Endodermal cell (in vitro differentiated cells): Measurements from ENCODE around the gene CAMKMT. TPM values are rescaled to one million over a fixed set of nuclear protein-coding genes. Genes with fewer than 3 reads are reported as not detected.

Source experiments
- DNase-seq: peaks from one replicate; pipeline ENCODE4 v3.0.0-alpha.2; 2017
- H3K27ac ChIP-seq: 2 replicates; pipeline ENCODE4 v1.5.1; 2013; ENCODE audit warnings: mild to moderate bottlenecking, low read depth, low read length, moderate library complexity
- H3K27me3 ChIP-seq: 2 replicates; pipeline ENCODE4 v1.6.1; 2013; ENCODE audit warnings: mild to moderate bottlenecking, low read length, moderate library complexity; ENCODE audit not compliant: insufficient read depth, control insufficient read depth, poor library complexity, severe bottlenecking
- H3K36me3 ChIP-seq: 2 replicates; pipeline ENCODE4 v1.7.0; 2013; ENCODE audit warnings: mild to moderate bottlenecking, low read length, moderate library complexity; ENCODE audit not compliant: control insufficient read depth, insufficient read depth
- H3K4me1 ChIP-seq: one replicate; pipeline ENCODE4 v1.7.0; 2013; ENCODE audit warnings: low read length; ENCODE audit not compliant: control insufficient read depth, insufficient read depth
- H3K4me3 ChIP-seq: 2 replicates; pipeline ENCODE4 v1.5.1; 2013; ENCODE audit warnings: mild to moderate bottlenecking, low read length, moderate library complexity
- H3K9ac ChIP-seq: 2 replicates; pipeline ENCODE4 v1.6.1; 2013; ENCODE audit warnings: mild to moderate bottlenecking, low read length, moderate library complexity; ENCODE audit not compliant: poor library complexity, severe bottlenecking; ENCODE audit errors: extremely low read depth
- H3K9me3 ChIP-seq: 2 replicates; pipeline ENCODE4 v1.6.1; 2013; ENCODE audit warnings: mild to moderate bottlenecking, low read length, moderate library complexity; ENCODE audit not compliant: control insufficient read depth
- H3K27ac Mint-ChIP-seq: 2 replicates; pipeline ENCODE4 v1.8.0; 2020; ENCODE audit warnings: mixed read lengths
- H3K27me3 Mint-ChIP-seq: 2 replicates; pipeline ENCODE4 v1.8.0; 2021; ENCODE audit warnings: mild to moderate bottlenecking, mixed read lengths; ENCODE audit not compliant: insufficient read depth
- H3K36me3 Mint-ChIP-seq: 2 replicates; pipeline ENCODE4 v1.8.0; 2020; ENCODE audit warnings: low read depth, mixed read lengths
- H3K4me1 Mint-ChIP-seq: 2 replicates; pipeline ENCODE4 v1.8.0; 2020; ENCODE audit warnings: mixed read lengths
- H3K4me3 Mint-ChIP-seq: 2 replicates; pipeline ENCODE4 v1.8.0; 2020; ENCODE audit warnings: mild to moderate bottlenecking, moderate library complexity, mixed read lengths
- H3K9me3 Mint-ChIP-seq: 2 replicates; pipeline ENCODE4 v1.8.0; 2020; ENCODE audit warnings: mild to moderate bottlenecking, mixed read lengths
- WGBS, 2 experiments: methylation state at CpG; one replicate each; pipeline versions ENCODE4 v1.1.5 to v1.1.7; 2013; ENCODE audit warnings: missing lambda C conversion rate in 2 of 2, mixed read lengths in 1 of 2; ENCODE audit not compliant: insufficient coverage in 1 of 2, insufficient read length in 1 of 2; 5-methylcytosine and 5-hydroxymethylcytosine counted together
- total RNA-seq, 2 donors: library from RNA; stranded (reverse); fragmentation: NEBNext Ultra II Directional in 1 of 2; extraction: Animal tissue kit (Norgen Biotek cat#: 25700) in 1 of 2; gene quantifications; 2 replicates in 1 of 2; 3 replicates in 1 of 2; pipeline ENCODE4 v1.2.1, GENCODE V29; 2021
- TF ChIP-seq, protein P1 (sequence below): fragments of 200-600 bp; sonication (generic); conservative IDR thresholded peaks from 2 replicates; pipeline ENCODE4 v1.5.0; 2021; ENCODE audit warnings: antibody characterized with exemption, mild to moderate bottlenecking

Gene CAMKMT
- total RNA-seq, 2 donors from 2014 or later: 31.4 to 57.5 TPM

DNA sequence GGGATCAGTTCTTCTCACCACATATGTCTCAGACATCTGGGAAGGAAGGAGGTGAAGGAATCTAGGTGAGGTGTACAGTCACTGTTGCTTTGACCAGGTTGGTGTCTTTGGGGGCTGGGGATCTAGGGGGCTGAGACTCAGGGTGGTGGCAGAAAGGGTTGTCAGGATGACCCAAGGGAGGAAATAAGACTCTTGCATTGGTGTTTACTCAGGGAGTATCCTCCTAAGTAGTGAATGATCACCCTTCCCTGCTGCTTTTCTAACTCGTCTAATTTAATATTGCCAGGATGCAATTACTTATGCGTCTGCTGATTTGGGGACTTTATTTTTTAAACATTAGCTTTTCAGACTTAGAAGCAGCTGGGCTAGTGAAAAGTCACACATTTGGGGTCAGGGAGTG, 451.9 kb downstream of the CAMKMT start:
- H3K27me3 Mint-ChIP-seq: peaks cover 34% of the 10 kb centered on the region
- H3K4me3 Mint-ChIP-seq: no peak overlapping the region
- Histone ChIP-seq H3K9me3 (no peaks in the 10 kb centered on the region), H3K9ac (no peak overlapping the region), H3K36me3 (no peaks in the 10 kb centered on the region), H3K27ac (no peak overlapping the region), H3K27me3 (peaks cover 16% of the 10 kb centered on the region), H3K4me3 (no peak overlapping the region), H3K4me1 (no peaks in the 10 kb centered on the region)
- H3K36me3 Mint-ChIP-seq: no peaks in the 10 kb centered on the region
- no peak for DNase-seq
- no peaks in the 10 kb centered on the region for H3K9me3 Mint-ChIP-seq
- TF ChIP-seq, protein P1, sequence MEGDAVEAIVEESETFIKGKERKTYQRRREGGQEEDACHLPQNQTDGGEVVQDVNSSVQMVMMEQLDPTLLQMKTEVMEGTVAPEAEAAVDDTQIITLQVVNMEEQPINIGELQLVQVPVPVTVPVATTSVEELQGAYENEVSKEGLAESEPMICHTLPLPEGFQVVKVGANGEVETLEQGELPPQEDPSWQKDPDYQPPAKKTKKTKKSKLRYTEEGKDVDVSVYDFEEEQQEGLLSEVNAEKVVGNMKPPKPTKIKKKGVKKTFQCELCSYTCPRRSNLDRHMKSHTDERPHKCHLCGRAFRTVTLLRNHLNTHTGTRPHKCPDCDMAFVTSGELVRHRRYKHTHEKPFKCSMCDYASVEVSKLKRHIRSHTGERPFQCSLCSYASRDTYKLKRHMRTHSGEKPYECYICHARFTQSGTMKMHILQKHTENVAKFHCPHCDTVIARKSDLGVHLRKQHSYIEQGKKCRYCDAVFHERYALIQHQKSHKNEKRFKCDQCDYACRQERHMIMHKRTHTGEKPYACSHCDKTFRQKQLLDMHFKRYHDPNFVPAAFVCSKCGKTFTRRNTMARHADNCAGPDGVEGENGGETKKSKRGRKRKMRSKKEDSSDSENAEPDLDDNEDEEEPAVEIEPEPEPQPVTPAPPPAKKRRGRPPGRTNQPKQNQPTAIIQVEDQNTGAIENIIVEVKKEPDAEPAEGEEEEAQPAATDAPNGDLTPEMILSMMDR: no peak
- WGBS, 2 experiments: 89% methylated on average over 2 of the region's 2 CpGs; no CpG with 5 or more reads in 1 of the 2 experiments
- peaks cover 12% of the 10 kb centered on the region for H3K4me1 Mint-ChIP-seq
- no peak overlapping the region for H3K27ac Mint-ChIP-seq

DNA sequence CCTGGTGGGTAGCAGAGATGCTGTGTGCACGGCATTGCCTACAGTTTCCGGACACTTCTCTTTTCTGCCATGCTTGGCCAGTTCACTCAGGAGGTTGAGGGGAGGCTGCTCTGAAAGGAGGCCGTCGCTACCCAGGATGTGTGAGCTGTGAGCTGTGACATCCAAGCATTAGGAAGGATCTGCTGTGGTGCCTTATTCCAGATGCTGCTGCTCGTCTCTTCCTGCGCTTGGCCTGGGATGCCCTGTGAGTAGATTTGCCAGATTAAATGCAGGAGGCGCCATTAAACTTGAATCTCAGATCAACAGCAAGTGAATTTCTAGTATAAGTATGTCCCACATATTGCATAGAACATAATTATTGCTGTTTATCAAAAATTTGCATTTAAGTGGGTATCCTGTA, 455.5 kb downstream of the CAMKMT start:
- Mint-ChIP-seq H3K4me1 (peaks cover 28% of the 10 kb centered on the region), H3K27me3 (peaks cover 19% of the 10 kb centered on the region), H3K4me3 (no peak overlapping the region), H3K9me3 (peaks cover 5% of the 10 kb centered on the region), H3K27ac (no peak overlapping the region), H3K36me3 (no peaks in the 10 kb centered on the region)
- Histone ChIP-seq H3K4me3 (no peak overlapping the region), H3K36me3 (no peaks in the 10 kb centered on the region), H3K9me3 (no peaks in the 10 kb centered on the region), H3K27ac (no peak overlapping the region), H3K9ac (no peak overlapping the region), H3K4me1 (peaks cover 5% of the 10 kb centered on the region), H3K27me3 (peaks cover 4% of the 10 kb centered on the region)
- WGBS, 2 experiments: 94 to 100% methylated on average over 4 to 7 of the region's 7 CpGs
- TF ChIP-seq, protein P1: no peak
- peak; percentile 21 for DNase-seq

DNA sequence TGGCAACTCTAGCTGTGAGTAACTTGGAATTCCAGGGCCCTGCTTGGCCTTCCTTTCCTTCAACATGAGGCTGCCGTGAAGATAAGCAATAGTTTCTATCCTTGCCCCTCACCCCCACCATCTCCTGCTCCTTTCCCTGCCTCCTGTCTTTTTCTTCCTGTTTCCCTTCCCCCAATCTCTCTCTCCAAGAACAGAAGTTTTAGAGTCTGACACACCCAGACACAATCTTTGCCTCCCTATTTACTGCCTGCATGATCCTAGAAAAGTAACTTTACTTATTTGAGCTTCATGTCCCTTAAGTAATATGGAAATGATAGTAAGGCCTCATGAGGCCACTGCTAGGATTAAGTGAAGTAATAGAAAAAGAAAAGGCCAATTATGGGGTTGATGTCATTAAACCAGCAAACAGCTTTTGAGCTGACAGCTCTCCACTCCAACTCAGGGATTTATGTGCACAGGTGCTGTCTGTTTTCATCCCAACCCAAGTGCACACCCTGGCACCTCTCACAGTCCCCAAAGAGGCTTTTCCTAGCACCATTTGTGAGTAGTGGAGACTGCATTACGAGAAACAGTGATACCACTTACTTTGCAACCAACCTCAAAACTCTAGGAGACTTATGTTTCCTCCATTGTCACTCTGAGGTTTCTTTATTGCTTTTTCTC, 456.1 kb downstream of the CAMKMT start:
- Histone ChIP-seq H3K27ac (no peak overlapping the region), H3K9ac (no peak overlapping the region), H3K4me1 (peaks cover 5% of the 10 kb centered on the region), H3K4me3 (no peak overlapping the region), H3K36me3 (no peaks in the 10 kb centered on the region), H3K9me3 (no peaks in the 10 kb centered on the region), H3K27me3 (no peaks in the 10 kb centered on the region)
- H3K9me3 Mint-ChIP-seq: peaks cover 5% of the 10 kb centered on the region
- TF ChIP-seq, protein P1: no peak
- DNase-seq: no peak
- no peak overlapping the region for H3K27ac Mint-ChIP-seq
- no peak overlapping the region for H3K4me3 Mint-ChIP-seq
- H3K4me1 Mint-ChIP-seq: peaks cover 29% of the 10 kb centered on the region
- H3K27me3 Mint-ChIP-seq: peaks cover 15% of the 10 kb centered on the region
- 78 to 89% methylated on average over 2 of the region's 2 CpGs for WGBS, 2 experiments
- no peaks in the 10 kb centered on the region for H3K36me3 Mint-ChIP-seq
